ENCODE measurements around the gene NDUFAF7. TPM values are rescaled to one million over a fixed set of nuclear protein-coding genes. Genes with fewer than 3 reads are reported as not detected.

NDUFAF7 gene
- polyA plus RNA-seq, 1 donor, result 16.9 TPM

Other genes with a start within 250 kb of the NDUFAF7 start
- gene HEATR5B, start 147.3 kb upstream of the NDUFAF7 start, polyA plus RNA-seq, result 19.0 TPM
- 7.1 TPM for gene GPATCH11, start 147.1 kb upstream of the NDUFAF7 start, polyA plus RNA-seq
- gene EIF2AK2, start 74.7 kb upstream of the NDUFAF7 start, polyA plus RNA-seq, result 28.6 TPM
- gene SULT6B1, start 43.0 kb upstream of the NDUFAF7 start, polyA plus RNA-seq, result not detected
- gene CEBPZOS, start 35.2 kb upstream of the NDUFAF7 start, polyA plus RNA-seq, result 49.9 TPM
- gene CEBPZ, start 62 bp upstream of the NDUFAF7 start, polyA plus RNA-seq, result 49.3 TPM
- gene PRKD3, start 93.2 kb downstream of the NDUFAF7 start, polyA plus RNA-seq, result 17.2 TPM
- gene QPCT, start 113.0 kb downstream of the NDUFAF7 start, polyA plus RNA-seq, result 9.1 TPM